HPDE6-E6E7 (cell line): ENCODE results near the gene MISP.

ENCODE experiments used
- DNase-seq: peaks from one replicate; pipeline ENCODE4 v3.0.0; 2011; ENCODE audit warnings: missing footprints; ENCODE audit errors: extremely low spot score

Gene MISP

GRCh38 chr19:772063-772462 is 21.2 kb downstream of the MISP start:
- DNase-seq = no peak

GRCh38 chr19:772730-773436 is 22.0 kb downstream of the MISP start:
- DNase-seq = no peak

GRCh38 chr19:776549-776948 is 25.6 kb downstream of the MISP start:
- DNase-seq = no peak

- peak; percentile 91 for DNase-seq
Measured at GRCh38 chr19:778910-779653, 28.2 kb downstream of the MISP start.

- no peak for DNase-seq
Measured at GRCh38 chr19:780935-781334, 30.0 kb downstream of the MISP start.

- DNase-seq = no peak
Measured at GRCh38 chr19:781800-782184, 30.9 kb downstream of the MISP start.

GRCh38 chr19:782185-782877 is 31.4 kb downstream of the MISP start:
- DNase-seq = no peak

GRCh38 chr19:782878-783668 is 32.2 kb downstream of the MISP start:
- DNase-seq = no peak

- DNase-seq = no peak
Measured at GRCh38 chr19:784541-784940, 33.6 kb downstream of the MISP start.

- no peak for DNase-seq
Measured at GRCh38 chr19:787536-787935, 36.6 kb downstream of the MISP start.

- no peak for DNase-seq
Measured at GRCh38 chr19:788686-788982, 37.7 kb downstream of the MISP start.

GRCh38 chr19:788983-789700 is 38.2 kb downstream of the MISP start:
- DNase-seq = no peak

- DNase-seq = no peak
Measured at GRCh38 chr19:789701-790060, 38.8 kb downstream of the MISP start.

- no peak for DNase-seq
Measured at GRCh38 chr19:791007-791566, 40.2 kb downstream of the MISP start.

GRCh38 chr19:791567-792305 is 40.8 kb downstream of the MISP start:
- no peak for DNase-seq

GRCh38 chr19:792306-792885 is 41.5 kb downstream of the MISP start:
- DNase-seq = no peak

GRCh38 chr19:793806-794205 is 42.9 kb downstream of the MISP start:
- no peak for DNase-seq

- no peak for DNase-seq
Measured at GRCh38 chr19:795073-795611, 44.2 kb downstream of the MISP start.

GRCh38 chr19:795691-796581 is 45.0 kb downstream of the MISP start:
- DNase-seq = no peak
